Testis (tissue), 2 donors: ENCODE data around the gene ENTPD2.

Source experiments
- POLR2A ChIP-seq: fragments of 450-650 bp; IDR thresholded peaks from one replicate; pipeline ENCODE4 v1.6.1; 2017; ENCODE audit warnings: antibody characterized with exemption, mild to moderate bottlenecking, moderate library complexity
- TF ChIP-seq, protein P1 (sequence below), 3 experiments: fragments of 450-650 bp in 2 of 3; fragments of 200-600 bp in 1 of 3; sonication (generic) in 1 of 3; IDR thresholded peaks; one replicate each; pipeline ENCODE4 v1.5.1; 2016 to 2019; ENCODE audit warnings: antibody characterized with exemption in 3 of 3, mild to moderate bottlenecking in 2 of 3, moderate library complexity in 1 of 3

DNA sequence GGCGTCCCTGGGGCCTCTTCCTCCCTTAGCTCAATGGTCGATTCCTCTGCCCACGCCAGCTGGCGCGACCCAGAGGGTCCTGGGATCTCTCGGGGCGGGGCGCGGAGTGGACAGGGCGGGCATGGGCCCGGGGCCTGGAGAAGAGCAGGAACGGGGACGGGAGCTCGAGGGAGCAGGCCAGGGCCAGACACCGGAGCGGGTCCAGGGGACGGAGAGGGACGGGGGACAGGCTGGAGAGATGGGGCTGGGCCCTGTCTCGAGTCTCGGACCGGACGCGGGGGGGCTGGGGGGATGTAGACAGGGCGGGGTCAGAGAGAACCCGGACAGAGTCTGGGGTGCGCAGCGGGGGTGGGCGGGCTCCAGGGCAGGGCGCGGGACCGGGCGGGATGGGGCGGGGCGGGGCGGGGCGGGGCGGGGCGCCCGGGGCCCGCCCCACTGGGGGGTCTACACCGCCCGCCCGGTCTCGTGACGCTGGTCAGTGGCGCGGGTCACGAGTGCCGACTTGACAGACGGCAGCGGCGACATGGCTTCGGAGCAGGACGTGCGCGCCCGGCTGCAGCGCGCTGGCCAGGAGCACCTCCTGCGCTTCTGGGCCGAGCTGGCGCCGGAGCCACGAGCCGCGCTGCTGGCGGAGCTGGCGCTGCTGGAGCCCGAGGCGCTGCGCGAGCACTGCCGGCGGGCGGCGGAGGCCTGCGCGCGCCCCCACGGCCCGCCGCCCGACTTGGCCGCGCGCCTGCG is 23.3 kb upstream of the ENTPD2 start, which contains the start of gene UAP1L1:
- TF ChIP-seq, protein P1, sequence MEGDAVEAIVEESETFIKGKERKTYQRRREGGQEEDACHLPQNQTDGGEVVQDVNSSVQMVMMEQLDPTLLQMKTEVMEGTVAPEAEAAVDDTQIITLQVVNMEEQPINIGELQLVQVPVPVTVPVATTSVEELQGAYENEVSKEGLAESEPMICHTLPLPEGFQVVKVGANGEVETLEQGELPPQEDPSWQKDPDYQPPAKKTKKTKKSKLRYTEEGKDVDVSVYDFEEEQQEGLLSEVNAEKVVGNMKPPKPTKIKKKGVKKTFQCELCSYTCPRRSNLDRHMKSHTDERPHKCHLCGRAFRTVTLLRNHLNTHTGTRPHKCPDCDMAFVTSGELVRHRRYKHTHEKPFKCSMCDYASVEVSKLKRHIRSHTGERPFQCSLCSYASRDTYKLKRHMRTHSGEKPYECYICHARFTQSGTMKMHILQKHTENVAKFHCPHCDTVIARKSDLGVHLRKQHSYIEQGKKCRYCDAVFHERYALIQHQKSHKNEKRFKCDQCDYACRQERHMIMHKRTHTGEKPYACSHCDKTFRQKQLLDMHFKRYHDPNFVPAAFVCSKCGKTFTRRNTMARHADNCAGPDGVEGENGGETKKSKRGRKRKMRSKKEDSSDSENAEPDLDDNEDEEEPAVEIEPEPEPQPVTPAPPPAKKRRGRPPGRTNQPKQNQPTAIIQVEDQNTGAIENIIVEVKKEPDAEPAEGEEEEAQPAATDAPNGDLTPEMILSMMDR (IDR thresholded peaks at IDR 0.05): no peak
- no peak for TF ChIP-seq POLR2A
